ENCODE results near the gene ETNK2. TPM values are rescaled to one million over a fixed set of nuclear protein-coding genes. Genes with fewer than 3 reads are reported as not detected.

Gene ETNK2
- total RNA-seq, 3 donors from 2014 or later: 13.8 to 66.1 (median 16.8) TPM

DNA sequence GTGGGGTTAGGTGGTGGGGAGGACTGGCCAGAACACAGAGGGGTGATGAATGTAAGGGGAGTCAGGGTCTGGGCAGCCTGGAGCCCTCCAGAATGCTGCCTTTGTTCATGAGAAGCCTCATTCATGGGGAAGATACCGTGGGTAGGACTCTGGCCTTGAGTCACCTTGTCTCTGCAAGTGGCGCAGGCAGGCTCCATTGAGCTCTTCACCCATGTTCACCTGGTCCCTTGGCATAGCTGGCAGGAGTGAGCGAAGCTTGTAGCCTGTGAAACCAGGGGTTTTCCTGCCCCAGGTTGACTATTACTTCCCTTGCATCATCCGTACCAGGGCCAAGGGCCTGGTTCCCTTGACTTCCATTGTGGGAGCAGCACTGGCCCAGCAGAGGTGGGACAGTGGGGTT is 53.2 kb downstream of the ETNK2 start:
- no peak overlapping the region for H3K27ac ChIP-seq

DNA sequence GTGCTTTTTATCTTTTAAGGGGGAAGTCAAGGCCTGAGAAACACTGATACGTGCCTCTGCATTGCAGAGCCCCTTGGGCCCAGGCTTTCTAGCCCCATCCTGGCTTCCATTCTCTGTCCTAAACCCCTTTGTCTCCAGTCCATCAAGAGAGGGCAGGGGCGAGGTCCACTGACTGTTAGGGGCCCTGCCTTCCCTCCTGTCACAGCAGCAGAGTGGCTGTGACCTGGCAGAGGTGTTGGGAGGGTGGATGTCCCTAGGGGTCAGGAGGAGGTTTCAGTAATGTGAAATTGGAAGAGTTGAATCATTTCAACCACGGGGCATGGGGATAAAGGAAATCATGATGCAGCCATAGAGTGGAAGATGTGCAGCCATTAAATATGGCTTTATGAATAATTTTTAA is 54.9 kb downstream of the ETNK2 start:
- H3K36me3 ChIP-seq: no peaks in the 10 kb centered on the region
- TF ChIP-seq POLR2A (IDR thresholded peaks at IDR 0.05): no peak
- TF ChIP-seq, protein P1, sequence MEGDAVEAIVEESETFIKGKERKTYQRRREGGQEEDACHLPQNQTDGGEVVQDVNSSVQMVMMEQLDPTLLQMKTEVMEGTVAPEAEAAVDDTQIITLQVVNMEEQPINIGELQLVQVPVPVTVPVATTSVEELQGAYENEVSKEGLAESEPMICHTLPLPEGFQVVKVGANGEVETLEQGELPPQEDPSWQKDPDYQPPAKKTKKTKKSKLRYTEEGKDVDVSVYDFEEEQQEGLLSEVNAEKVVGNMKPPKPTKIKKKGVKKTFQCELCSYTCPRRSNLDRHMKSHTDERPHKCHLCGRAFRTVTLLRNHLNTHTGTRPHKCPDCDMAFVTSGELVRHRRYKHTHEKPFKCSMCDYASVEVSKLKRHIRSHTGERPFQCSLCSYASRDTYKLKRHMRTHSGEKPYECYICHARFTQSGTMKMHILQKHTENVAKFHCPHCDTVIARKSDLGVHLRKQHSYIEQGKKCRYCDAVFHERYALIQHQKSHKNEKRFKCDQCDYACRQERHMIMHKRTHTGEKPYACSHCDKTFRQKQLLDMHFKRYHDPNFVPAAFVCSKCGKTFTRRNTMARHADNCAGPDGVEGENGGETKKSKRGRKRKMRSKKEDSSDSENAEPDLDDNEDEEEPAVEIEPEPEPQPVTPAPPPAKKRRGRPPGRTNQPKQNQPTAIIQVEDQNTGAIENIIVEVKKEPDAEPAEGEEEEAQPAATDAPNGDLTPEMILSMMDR (IDR thresholded peaks at IDR 0.05): no peak
- no peaks in the 10 kb centered on the region for H3K4me1 ChIP-seq
- no peak for DNase-seq (ENCODE audit: low spot score in 2 of 2)
- no peak overlapping the region for H3K4me3 ChIP-seq
- intact Hi-C loops (cut with DNase I; ENCODE audit: low total_unique reads): no loop called here
- no peak overlapping the region for H3K27ac ChIP-seq
- no peaks in the 10 kb centered on the region for H3K27me3 ChIP-seq
- H3K9me3 ChIP-seq: no peaks in the 10 kb centered on the region

More for the DNA sequence above, 53.2 kb downstream of the ETNK2 start:
- Histone ChIP-seq H3K36me3 (no peaks in the 10 kb centered on the region), H3K27me3 (no peaks in the 10 kb centered on the region), H3K9me3 (no peaks in the 10 kb centered on the region), H3K4me1 (peaks cover 4 to 16% of the 10 kb centered on the region in 2 donors), H3K4me3 (no peak overlapping the region)
- intact Hi-C loops (cut with DNase I; ENCODE audit: low total_unique reads): no loop called here
- no peak for DNase-seq (ENCODE audit: low spot score in 2 of 2)
- TF ChIP-seq POLR2AphosphoS5 (IDR thresholded peaks at IDR 0.05): no peak
- TF ChIP-seq, protein P1 (IDR thresholded peaks at IDR 0.05): no peak
- no peak for TF ChIP-seq POLR2A (IDR thresholded peaks at IDR 0.05)

DNA sequence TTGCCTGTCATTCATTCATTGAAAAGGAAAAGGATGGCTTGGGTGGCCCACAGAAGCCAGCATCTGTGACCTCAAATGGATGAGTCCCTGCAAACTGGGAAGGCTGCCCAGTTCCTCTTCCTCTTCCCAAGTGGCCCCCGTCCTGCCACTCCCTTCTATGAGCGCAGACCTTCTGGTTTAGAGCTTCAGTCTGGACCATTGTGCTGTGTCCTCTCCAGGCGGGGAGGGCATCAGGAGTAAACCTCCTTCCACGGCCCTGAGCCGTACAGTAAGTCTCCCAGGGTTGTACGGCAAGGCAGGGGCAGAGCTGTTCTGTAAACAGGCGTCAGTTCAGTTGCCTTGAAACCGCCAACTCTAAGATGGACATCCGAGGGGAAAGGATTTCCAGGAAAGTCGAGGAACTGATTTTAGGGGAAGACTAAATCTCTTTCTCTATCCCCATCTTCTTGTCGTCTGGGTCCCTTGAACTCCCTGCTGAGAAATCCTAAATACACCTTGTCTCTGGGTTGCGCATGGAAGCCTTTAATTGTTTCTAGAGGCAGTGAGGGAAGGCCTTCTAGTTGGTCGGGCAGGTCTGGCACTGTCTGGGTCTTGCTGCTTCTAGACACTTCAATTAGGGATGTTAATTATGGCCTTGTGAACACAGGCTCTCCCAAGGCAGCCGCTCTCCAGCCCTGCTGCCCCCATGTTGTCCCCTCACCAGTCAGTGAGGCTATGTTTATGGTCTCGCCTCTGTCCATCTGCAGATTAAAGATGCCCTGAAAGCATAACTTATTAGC is 56.8 kb downstream of the ETNK2 start:
- no peaks in the 10 kb centered on the region for H3K27me3 ChIP-seq
- DNase-seq (ENCODE audit: low spot score in 2 of 2): no peak
- H3K4me1 ChIP-seq: no peaks in the 10 kb centered on the region
- H3K9me3 ChIP-seq: no peaks in the 10 kb centered on the region
- H3K4me3 ChIP-seq: no peak overlapping the region
- no peaks in the 10 kb centered on the region for H3K36me3 ChIP-seq
- intact Hi-C loops (cut with DNase I; ENCODE audit: low total_unique reads): no loop called here
- TF ChIP-seq, protein P1 (IDR thresholded peaks at IDR 0.05): no peak
- no peak for TF ChIP-seq POLR2A (IDR thresholded peaks at IDR 0.05)
- TF ChIP-seq POLR2AphosphoS5 (IDR thresholded peaks at IDR 0.05): no peak
- peak overlapping the region in 1 of 2 donors; percentile 33 for H3K27ac ChIP-seq

DNA sequence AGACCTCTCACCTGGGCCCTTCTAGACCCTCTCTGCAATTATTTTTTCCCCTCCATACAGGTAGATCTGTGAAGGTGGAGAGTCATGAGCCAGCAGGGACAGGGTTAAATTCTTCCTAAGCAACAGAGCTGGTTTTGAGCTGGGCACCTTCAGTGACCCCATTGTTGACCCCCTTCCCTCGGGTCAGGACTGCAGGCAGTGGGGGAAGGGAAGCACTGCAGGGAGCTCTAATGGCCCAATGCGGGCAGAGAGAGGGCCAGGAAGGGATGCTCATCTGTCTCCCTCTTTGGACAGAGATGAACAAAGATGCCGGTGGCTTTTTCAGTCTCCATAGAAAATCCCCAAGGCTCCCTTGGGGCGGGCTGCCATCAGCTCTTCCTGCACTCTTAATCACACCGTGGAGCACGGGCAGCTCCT is 57.5 kb downstream of the ETNK2 start:
- Histone ChIP-seq H3K4me3 (no peak overlapping the region), H3K27me3 (no peaks in the 10 kb centered on the region), H3K9me3 (no peaks in the 10 kb centered on the region), H3K27ac (peak overlapping the region in 1 of 2 donors; percentile 32), H3K36me3 (no peaks in the 10 kb centered on the region), H3K4me1 (peaks cover 3 to 5% of the 10 kb centered on the region in 2 donors)
- intact Hi-C loops (cut with DNase I; ENCODE audit: low total_unique reads): no loop called here
- DNase-seq (ENCODE audit: low spot score in 2 of 2): no peak
- TF ChIP-seq POLR2AphosphoS5 (IDR thresholded peaks at IDR 0.05) (no peak), POLR2A (IDR thresholded peaks at IDR 0.05) (no peak)
- TF ChIP-seq, protein P1 (IDR thresholded peaks at IDR 0.05): no peak

DNA sequence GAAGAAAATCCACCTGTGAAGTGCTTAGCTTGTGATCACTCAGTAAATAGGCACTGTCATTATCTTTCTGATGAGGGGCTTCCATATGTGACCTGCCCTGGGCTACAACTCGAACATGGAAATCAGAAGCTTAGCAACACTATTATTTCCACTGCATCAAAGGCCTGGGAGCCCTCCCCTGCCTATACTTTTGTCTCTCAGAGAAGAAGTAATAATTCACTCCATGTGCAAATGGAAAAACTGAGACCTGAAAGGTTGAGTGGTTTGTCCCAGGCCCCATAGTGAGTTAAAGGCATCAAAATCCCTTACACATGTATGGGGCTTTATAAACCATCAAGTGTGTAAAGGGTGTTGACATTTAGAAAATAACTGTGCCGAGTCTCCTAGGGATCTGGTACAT is 58.1 kb downstream of the ETNK2 start:
- H3K4me1 ChIP-seq: peaks cover 6 to 10% of the 10 kb centered on the region in 2 donors
- TF ChIP-seq POLR2A (IDR thresholded peaks at IDR 0.05): no peak
- intact Hi-C loops (cut with DNase I; ENCODE audit: low total_unique reads): no loop called here
- no peaks in the 10 kb centered on the region for H3K36me3 ChIP-seq
- peak overlapping the region; percentile 5 to 18 for H3K27ac ChIP-seq
- no peaks in the 10 kb centered on the region for H3K9me3 ChIP-seq
- H3K27me3 ChIP-seq: no peaks in the 10 kb centered on the region
- DNase-seq (ENCODE audit: low spot score in 2 of 2): no peak
- H3K4me3 ChIP-seq: no peak overlapping the region
